ENCODE data around the gene USP26. TPM values are rescaled to one million over a fixed set of nuclear protein-coding genes. Genes with fewer than 3 reads are reported as not detected.

USP26 gene
- total RNA-seq, 1 experiment from 2014 or later = not detected

DNA sequence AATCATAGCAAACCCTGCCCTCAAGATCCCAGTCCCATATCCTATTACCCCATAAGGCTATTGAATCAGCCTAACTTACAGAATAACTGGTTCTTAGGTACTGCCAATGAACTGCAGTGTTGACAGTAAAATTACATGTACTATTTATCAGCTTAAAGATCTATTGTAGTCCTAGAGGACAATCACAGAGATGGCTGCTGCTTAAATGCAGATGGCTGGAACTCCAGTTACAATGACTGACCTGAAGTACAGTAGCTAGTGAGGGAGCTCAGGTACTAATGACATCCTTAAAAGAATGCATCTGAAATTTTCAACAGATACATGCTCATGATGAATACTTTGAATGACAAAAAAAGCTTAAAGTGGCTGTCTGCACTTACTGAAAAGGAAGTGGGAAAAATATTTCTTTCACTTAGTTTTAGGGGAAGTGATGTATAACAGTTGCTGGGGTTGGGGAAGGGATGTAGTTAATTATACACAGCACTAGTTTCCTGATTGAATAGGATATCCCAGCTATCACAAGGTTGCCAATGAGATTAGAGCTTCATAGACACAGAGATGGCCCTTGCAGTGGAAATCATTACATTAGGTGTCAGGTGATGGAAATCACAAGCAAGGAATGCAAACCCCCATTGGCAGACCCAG, 42.0 kb downstream of the USP26 start:
- intact Hi-C loops (cut with micrococcal nuclease) = loop anchor here (10.0 kb wide), 1 partner anchor 620 kb away; no protein-coding TSS in a partner anchor
- H3K4me1 ChIP-seq (ENCODE audit: insufficient read depth, low read length) = peaks cover 48% of the 10 kb centered on the region
- H3K9me2 ChIP-seq (replicated peaks; ENCODE audit: low read length) = no peaks in the 10 kb centered on the region
- no peaks in the 10 kb centered on the region for H4K20me1 ChIP-seq (ENCODE audit: low read length)
- DNase-seq (peak; percentile 38), ATAC-seq (no peak)
- peak overlapping the region; percentile 54; the same call in 1 of the 2 replicates for H3K27ac ChIP-seq (ENCODE audit: low read length)
- ChIA-PET CTCF (interaction anchor here (0.6 kb wide), 2 partner anchors 8 to 1270 kb away, joined by 3 read pairs; no protein-coding TSS in a partner anchor), POLR2A (ENCODE audit: unreplicated experiment) (no interaction called here)
- H3F3A ChIP-seq (ENCODE audit: low read length, unreplicated experiment) = peaks cover 8% of the 10 kb centered on the region
- no peaks in the 10 kb centered on the region for H3K79me2 ChIP-seq (ENCODE audit: low read length)
- H3K4me2 ChIP-seq (ENCODE audit: low read length) = peak overlapping the region; percentile 71; the same call in 1 of the 2 replicates
- no TSS peak for BruUV-seq (replicated peaks)
- no peak overlapping the region for H3K9ac ChIP-seq (ENCODE audit: low read length)
- H3K27me3 ChIP-seq (ENCODE audit: low read length) = no peaks in the 10 kb centered on the region
- H3K36me3 ChIP-seq (ENCODE audit: low read depth, low read length) = no peaks in the 10 kb centered on the region
- no peak overlapping the region for H2AFZ ChIP-seq (ENCODE audit: low read length)
- H3K4me3 ChIP-seq (ENCODE audit: low read length) = no peak overlapping the region
- no peak for TF ChIP-seq EZH2phosphoT487 (IDR thresholded peaks at IDR 0.05; ENCODE audit: borderline replicate concordance, low read length)
- TF ChIP-seq, protein P1, sequence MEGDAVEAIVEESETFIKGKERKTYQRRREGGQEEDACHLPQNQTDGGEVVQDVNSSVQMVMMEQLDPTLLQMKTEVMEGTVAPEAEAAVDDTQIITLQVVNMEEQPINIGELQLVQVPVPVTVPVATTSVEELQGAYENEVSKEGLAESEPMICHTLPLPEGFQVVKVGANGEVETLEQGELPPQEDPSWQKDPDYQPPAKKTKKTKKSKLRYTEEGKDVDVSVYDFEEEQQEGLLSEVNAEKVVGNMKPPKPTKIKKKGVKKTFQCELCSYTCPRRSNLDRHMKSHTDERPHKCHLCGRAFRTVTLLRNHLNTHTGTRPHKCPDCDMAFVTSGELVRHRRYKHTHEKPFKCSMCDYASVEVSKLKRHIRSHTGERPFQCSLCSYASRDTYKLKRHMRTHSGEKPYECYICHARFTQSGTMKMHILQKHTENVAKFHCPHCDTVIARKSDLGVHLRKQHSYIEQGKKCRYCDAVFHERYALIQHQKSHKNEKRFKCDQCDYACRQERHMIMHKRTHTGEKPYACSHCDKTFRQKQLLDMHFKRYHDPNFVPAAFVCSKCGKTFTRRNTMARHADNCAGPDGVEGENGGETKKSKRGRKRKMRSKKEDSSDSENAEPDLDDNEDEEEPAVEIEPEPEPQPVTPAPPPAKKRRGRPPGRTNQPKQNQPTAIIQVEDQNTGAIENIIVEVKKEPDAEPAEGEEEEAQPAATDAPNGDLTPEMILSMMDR (conservative IDR thresholded peaks at IDR 0.05; ENCODE audit: low read depth, low read length) = no peak
- TF ChIP-seq EZH2 (IDR thresholded peaks at IDR 0.05; ENCODE audit: low read length, unreplicated experiment) = no peak
- no peaks in the 10 kb centered on the region for H3K9me3 ChIP-seq (ENCODE audit: low read length)

DNA sequence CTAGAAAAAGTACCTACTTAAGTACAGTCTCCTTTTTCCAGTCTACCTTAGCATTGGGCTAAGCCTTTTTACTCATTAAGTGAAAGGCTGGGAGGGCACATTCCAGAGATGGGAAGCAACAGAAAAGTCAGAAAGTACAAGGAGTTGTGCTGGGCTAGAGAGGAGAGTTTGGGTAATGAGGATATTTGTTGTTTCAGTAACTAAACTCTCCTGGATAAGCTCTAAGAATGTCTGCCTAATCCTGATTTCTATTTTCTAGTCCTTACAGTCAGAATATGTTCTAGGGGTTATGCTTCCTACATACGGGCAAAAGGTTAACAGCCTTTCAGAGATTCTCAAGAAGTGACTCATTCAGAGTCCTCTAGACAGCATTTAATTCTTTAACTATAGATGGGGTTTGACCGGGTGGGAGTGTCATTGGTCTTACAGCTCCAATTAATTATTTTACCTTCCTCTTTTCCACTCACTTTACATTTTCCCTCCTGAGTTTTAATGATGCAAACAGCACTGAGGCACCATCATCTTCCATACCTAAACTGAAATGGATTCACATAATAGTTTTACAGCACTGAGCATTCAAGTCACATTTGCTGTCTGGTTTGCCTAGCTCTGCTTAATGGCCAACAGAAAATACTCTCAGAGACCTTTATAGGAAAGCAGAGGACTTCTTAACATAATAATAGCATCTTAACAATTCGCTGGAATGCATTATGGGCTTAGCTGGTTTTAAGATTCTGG, 42.9 kb downstream of the USP26 start:
- Histone ChIP-seq H3K9me3 (ENCODE audit: low read length) (no peaks in the 10 kb centered on the region), H4K20me1 (ENCODE audit: low read length) (no peaks in the 10 kb centered on the region), H3K79me2 (ENCODE audit: low read length) (no peaks in the 10 kb centered on the region), H3K27me3 (ENCODE audit: low read length) (no peaks in the 10 kb centered on the region), H3K27ac (ENCODE audit: low read length) (peak overlapping the region; percentile 54), H3F3A (ENCODE audit: low read length, unreplicated experiment) (peaks cover 8% of the 10 kb centered on the region), H3K4me2 (ENCODE audit: low read length) (peak overlapping the region; percentile 71), H2AFZ (ENCODE audit: low read length) (peak overlapping the region; percentile 54; the same call in 1 of the 2 replicates), H3K4me1 (ENCODE audit: insufficient read depth, low read length) (peaks cover 48% of the 10 kb centered on the region), H3K36me3 (ENCODE audit: low read depth, low read length) (no peaks in the 10 kb centered on the region), H3K9me2 (replicated peaks; ENCODE audit: low read length) (no peaks in the 10 kb centered on the region), H3K9ac (ENCODE audit: low read length) (no peak overlapping the region), H3K4me3 (ENCODE audit: low read length) (peak overlapping the region; percentile 39)
- TF ChIP-seq EZH2phosphoT487 (IDR thresholded peaks at IDR 0.05; ENCODE audit: borderline replicate concordance, low read length) (no peak), EZH2 (IDR thresholded peaks at IDR 0.05; ENCODE audit: low read length, unreplicated experiment) (no peak)
- TF ChIP-seq, protein P1 (conservative IDR thresholded peaks at IDR 0.05; ENCODE audit: low read depth, low read length) = no peak
- BruUV-seq (replicated peaks) = no TSS peak
- ATAC-seq = peak; percentile 61
- POLR2A ChIA-PET (ENCODE audit: unreplicated experiment) = no interaction called here
- DNase-seq = peak; percentile 67
- intact Hi-C loops (cut with micrococcal nuclease) = loop anchor here (10.0 kb wide), 1 partner anchor 621 kb away; no protein-coding TSS in a partner anchor
- CTCF ChIA-PET = interaction anchor here (0.8 kb wide), 1 partner anchor 8 kb away, joined by 3 read pairs; no protein-coding TSS in a partner anchor
